Measurements from ENCODE around the gene DCTN4.

- TF ChIP-seq, protein P1, sequence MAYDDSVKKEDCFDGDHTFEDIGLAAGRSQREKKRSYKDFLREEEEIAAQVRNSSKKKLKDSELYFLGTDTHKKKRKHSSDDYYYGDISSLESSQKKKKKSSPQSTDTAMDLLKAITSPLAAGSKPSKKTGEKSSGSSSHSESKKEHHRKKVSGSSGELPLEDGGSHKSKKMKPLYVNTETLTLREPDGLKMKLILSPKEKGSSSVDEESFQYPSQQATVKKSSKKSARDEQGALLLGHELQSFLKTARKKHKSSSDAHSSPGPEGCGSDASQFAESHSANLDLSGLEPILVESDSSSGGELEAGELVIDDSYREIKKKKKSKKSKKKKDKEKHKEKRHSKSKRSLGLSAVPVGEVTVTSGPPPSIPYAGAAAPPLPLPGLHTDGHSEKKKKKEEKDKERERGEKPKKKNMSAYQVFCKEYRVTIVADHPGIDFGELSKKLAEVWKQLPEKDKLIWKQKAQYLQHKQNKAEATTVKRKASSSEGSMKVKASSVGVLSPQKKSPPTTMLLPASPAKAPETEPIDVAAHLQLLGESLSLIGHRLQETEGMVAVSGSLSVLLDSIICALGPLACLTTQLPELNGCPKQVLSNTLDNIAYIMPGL (CRISPR knock-in tag; IDR thresholded peaks at IDR 0.05): no peak
- TF ChIP-seq MAFK (IDR thresholded peaks at IDR 0.05; ENCODE audit: low read length) (no peak), FOSL1 (tag; conservative IDR thresholded peaks at IDR 0.05) (no peak)
- TF ChIP-seq, protein P2, sequence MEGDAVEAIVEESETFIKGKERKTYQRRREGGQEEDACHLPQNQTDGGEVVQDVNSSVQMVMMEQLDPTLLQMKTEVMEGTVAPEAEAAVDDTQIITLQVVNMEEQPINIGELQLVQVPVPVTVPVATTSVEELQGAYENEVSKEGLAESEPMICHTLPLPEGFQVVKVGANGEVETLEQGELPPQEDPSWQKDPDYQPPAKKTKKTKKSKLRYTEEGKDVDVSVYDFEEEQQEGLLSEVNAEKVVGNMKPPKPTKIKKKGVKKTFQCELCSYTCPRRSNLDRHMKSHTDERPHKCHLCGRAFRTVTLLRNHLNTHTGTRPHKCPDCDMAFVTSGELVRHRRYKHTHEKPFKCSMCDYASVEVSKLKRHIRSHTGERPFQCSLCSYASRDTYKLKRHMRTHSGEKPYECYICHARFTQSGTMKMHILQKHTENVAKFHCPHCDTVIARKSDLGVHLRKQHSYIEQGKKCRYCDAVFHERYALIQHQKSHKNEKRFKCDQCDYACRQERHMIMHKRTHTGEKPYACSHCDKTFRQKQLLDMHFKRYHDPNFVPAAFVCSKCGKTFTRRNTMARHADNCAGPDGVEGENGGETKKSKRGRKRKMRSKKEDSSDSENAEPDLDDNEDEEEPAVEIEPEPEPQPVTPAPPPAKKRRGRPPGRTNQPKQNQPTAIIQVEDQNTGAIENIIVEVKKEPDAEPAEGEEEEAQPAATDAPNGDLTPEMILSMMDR (IDR thresholded peaks at IDR 0.05 in 2 of 3, conservative IDR thresholded peaks at IDR 0.05 in 1 of 3; ENCODE audit: insufficient read depth in 2 of 3, low read depth in 1 of 3, low read length in 3 of 3): no peak
Observed at GRCh38 chr5:150661086-150661485, 97.7 kb downstream of the DCTN4 start, which contains the start of gene MYOZ3.
